ENCODE data around the gene BLTP3B.

Gene BLTP3B

DNA sequence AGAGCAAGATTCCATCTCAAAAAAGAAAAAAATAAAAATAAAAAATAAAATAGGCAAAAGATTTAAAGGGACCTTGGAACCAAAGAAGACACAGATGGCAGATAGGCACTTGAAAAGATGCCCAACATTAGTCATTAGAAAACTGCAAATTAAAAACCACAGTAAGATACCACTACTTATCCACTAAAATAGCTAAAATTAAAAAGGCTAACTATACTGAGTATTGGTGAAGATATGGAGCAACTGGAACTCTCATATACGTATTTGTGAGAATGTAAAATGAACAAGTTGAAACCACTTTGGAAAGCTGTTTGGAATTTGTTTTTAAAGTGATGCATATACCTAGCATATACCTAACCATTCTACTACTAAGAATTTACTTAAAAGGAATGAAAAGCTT, 22.3 kb downstream of the BLTP3B start:
- no peak for DNase-seq
- H3K4me3 ChIP-seq (ENCODE audit: low read depth, low read length) = no peak overlapping the region
- no peaks in the 10 kb centered on the region for H3K36me3 ChIP-seq
- TF ChIP-seq, protein P1, sequence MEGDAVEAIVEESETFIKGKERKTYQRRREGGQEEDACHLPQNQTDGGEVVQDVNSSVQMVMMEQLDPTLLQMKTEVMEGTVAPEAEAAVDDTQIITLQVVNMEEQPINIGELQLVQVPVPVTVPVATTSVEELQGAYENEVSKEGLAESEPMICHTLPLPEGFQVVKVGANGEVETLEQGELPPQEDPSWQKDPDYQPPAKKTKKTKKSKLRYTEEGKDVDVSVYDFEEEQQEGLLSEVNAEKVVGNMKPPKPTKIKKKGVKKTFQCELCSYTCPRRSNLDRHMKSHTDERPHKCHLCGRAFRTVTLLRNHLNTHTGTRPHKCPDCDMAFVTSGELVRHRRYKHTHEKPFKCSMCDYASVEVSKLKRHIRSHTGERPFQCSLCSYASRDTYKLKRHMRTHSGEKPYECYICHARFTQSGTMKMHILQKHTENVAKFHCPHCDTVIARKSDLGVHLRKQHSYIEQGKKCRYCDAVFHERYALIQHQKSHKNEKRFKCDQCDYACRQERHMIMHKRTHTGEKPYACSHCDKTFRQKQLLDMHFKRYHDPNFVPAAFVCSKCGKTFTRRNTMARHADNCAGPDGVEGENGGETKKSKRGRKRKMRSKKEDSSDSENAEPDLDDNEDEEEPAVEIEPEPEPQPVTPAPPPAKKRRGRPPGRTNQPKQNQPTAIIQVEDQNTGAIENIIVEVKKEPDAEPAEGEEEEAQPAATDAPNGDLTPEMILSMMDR (IDR thresholded peaks at IDR 0.05; ENCODE audit: low read depth, low read length) = no peak
- H3K9me3 ChIP-seq (ENCODE audit: severe bottlenecking) = peaks cover 2% of the 10 kb centered on the region
- H3K27me3 ChIP-seq (ENCODE audit: insufficient read depth, low read depth, severe bottlenecking) = no peaks in the 10 kb centered on the region
- H3K27ac ChIP-seq = no peak overlapping the region

DNA sequence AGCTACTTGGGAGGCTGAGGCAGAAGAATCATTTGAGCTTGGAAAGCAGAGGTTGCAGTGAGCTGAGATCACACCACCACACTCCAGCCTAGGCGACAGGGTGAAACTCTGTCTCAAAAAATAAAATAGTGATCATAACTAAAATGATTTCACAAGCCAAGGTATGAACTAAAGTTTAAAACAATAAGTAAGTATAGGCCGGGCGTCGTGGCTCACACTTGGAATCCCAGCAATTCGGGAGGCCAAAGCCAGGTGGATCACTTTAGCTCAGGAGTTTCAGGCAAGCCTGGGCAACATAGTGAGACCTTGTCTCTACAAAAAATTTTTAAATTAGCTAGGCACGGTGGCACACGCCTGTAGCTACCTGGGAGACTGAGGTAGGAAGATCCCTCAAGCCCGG, 27.4 kb downstream of the BLTP3B start:
- no peak for DNase-seq
- TF ChIP-seq, protein P1 (IDR thresholded peaks at IDR 0.05; ENCODE audit: low read depth, low read length) = no peak
- peaks cover 2% of the 10 kb centered on the region for H3K9me3 ChIP-seq (ENCODE audit: severe bottlenecking)
- no peaks in the 10 kb centered on the region for H3K36me3 ChIP-seq
- H3K27ac ChIP-seq = no peak overlapping the region
- H3K4me3 ChIP-seq (ENCODE audit: low read depth, low read length) = no peak overlapping the region
- no peaks in the 10 kb centered on the region for H3K27me3 ChIP-seq (ENCODE audit: insufficient read depth, low read depth, severe bottlenecking)

DNA sequence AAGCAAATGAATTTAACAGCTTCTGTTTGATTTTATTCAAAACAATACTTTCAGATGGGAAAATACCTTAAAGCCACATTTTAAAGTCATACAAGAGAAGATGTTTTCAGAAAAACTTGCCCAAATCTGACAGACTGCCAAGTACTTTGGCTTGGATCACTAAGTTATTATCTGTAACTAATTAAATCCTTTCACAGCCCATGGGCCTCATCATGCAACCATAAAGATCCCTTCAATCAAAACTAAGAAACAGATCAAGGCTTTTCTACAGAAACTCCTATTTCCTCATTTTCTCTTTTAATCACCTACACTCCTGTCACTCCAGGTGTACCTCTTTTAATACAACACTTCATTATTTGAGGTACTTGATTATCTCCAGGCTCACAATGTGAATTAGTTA, 28.1 kb downstream of the BLTP3B start:
- H3K4me3 ChIP-seq (ENCODE audit: low read depth, low read length) = no peak overlapping the region
- H3K27ac ChIP-seq = no peak overlapping the region
- no peaks in the 10 kb centered on the region for H3K9me3 ChIP-seq (ENCODE audit: severe bottlenecking)
- TF ChIP-seq, protein P1 (IDR thresholded peaks at IDR 0.05; ENCODE audit: low read depth, low read length) = no peak
- no peaks in the 10 kb centered on the region for H3K27me3 ChIP-seq (ENCODE audit: insufficient read depth, low read depth, severe bottlenecking)
- DNase-seq = no peak
- H3K36me3 ChIP-seq = no peaks in the 10 kb centered on the region

DNA sequence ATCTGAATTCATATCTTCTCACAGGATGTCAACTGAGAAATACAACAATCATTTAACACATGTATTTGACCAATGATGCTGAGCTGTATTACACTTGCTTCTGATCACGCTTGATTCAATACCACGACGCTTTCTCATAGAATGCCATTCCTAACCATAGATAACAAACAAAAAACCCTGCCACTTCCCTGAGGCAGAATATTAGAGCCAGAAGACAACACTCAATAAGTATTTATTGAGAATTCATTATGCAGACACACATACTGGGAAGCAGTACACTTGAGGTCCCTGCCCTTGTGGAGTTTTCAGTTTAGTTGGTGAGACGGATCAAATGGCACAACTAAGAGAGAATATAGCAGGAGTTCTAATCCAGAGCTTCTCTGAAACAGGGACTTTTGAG, 32.4 kb downstream of the BLTP3B start:
- Histone ChIP-seq H3K9me3 (ENCODE audit: severe bottlenecking) (no peaks in the 10 kb centered on the region), H3K36me3 (peaks cover 13% of the 10 kb centered on the region; the same call in 1 of the 2 replicates), H3K27ac (no peak overlapping the region), H3K27me3 (ENCODE audit: insufficient read depth, low read depth, severe bottlenecking) (no peaks in the 10 kb centered on the region), H3K4me3 (ENCODE audit: low read depth, low read length) (no peak overlapping the region)
- DNase-seq = no peak
- TF ChIP-seq, protein P1 (IDR thresholded peaks at IDR 0.05; ENCODE audit: low read depth, low read length) = no peak

DNA sequence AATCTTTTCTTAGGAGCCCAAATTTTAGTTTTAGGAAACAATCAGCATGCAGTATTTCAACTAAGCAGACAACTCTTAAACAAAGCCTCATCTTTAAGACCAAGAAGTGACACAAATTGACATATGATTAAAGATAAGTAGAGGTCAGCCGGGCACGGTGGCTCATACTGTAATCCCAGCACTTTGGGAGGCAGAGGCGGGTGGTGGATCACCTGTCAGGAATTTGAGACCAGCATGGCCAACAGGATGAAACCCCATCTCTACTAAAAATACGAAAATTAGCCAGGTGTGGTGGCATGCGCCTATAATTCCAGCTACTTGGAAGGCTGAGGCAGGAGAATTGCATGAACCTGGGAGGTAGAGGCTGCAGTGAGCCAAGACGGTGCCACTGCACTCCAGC, 35.8 kb downstream of the BLTP3B start:
- TF ChIP-seq, protein P1 (IDR thresholded peaks at IDR 0.05; ENCODE audit: low read depth, low read length) = no peak
- Histone ChIP-seq H3K27ac (no peak overlapping the region), H3K9me3 (ENCODE audit: severe bottlenecking) (no peaks in the 10 kb centered on the region), H3K36me3 (peaks cover 13% of the 10 kb centered on the region; the same call in 1 of the 2 replicates), H3K27me3 (ENCODE audit: insufficient read depth, low read depth, severe bottlenecking) (no peaks in the 10 kb centered on the region), H3K4me3 (ENCODE audit: low read depth, low read length) (no peak overlapping the region)
- DNase-seq = no peak

DNA sequence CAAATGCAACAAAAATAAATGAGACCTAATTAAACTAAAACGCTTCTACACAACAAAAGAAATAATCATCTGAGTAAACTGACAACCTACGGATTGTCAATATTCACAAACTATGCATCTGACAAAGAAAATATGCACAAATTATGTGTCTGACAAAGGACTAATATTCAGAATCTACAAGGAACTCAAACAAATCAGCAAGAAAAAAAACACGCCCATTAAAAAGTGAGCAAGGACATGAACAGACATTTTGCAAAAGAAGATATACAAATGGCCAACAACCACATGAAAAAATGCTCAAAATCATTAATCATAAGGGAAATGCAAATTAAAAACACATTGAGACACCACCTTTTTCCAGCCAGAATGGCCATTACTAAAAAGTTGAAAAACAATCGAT, 37.0 kb downstream of the BLTP3B start:
- Histone ChIP-seq H3K4me3 (ENCODE audit: low read depth, low read length) (no peak overlapping the region), H3K27me3 (ENCODE audit: insufficient read depth, low read depth, severe bottlenecking) (no peaks in the 10 kb centered on the region), H3K36me3 (peaks cover 16% of the 10 kb centered on the region), H3K9me3 (ENCODE audit: severe bottlenecking) (no peaks in the 10 kb centered on the region), H3K27ac (no peak overlapping the region)
- no peak for DNase-seq
- TF ChIP-seq, protein P1 (IDR thresholded peaks at IDR 0.05; ENCODE audit: low read depth, low read length) = no peak
